GM18517 (cell line): ENCODE measurements around the gene TUBA4A.
"Not testable (repeated sequence)": the region's sequence is repeated elsewhere in the genome, so short reads cannot be mapped to it uniquely, and the experiment has no call there.

Source experiments
- ATAC-seq: cut with Tn5 transposase; IDR thresholded peaks from one replicate; pipeline ENCODE4 v1.9.1; 2021; ENCODE audit warnings: mild to moderate bottlenecking, moderate library complexity; ENCODE audit not compliant: unreplicated experiment

TUBA4A gene

DNA sequence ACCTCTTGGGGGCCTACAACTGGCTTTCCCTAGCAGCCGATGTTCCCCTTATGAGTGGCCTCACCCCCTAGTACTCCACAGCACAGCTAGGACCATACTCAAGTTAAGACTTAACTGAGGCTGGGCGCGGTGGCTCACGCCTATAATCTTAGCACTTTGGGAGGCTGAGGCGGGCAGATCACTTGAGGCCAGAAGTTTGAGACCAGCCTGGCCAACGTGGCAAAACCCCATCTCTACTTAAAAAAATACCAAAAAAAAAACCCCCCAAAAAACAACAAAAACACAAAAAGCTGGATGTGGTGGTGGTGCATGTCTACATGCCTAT is 33.4 kb upstream of the TUBA4A start:
- not testable (repeated sequence) for ATAC-seq

DNA sequence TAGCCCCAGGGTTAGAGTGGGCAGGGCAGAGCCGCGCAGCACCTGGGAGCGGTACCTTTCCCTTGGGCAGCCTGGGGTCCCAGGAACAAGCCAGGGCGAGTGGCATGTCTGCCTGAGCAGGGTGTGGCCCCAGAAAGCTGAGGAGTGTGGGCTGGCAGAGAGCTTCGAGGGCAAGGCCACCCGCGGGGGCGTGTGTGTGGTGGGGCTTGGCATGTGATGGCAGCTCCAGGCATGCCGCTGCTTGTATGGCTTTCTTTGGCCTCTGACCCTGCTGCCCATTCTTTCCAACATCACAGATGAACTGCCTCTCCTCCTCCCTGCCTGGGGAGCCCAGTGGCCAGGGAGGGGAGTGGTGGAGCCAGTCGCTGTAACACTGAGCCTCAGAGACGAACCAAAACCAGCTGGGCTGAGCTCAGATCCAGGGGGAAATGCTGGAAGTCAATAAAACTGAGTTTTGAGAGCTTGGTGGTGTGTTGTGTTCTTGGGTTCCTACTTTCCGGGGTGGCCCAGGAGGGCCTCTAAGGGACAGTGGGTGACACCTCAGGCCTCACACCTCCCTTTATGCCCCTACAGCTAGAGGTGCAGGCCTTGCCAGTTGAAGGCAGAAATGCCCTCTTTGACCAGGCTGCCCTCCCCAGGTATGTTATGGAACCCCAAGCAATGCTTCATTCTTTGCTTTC is 32.9 kb upstream of the TUBA4A start:
- no peak for ATAC-seq

DNA sequence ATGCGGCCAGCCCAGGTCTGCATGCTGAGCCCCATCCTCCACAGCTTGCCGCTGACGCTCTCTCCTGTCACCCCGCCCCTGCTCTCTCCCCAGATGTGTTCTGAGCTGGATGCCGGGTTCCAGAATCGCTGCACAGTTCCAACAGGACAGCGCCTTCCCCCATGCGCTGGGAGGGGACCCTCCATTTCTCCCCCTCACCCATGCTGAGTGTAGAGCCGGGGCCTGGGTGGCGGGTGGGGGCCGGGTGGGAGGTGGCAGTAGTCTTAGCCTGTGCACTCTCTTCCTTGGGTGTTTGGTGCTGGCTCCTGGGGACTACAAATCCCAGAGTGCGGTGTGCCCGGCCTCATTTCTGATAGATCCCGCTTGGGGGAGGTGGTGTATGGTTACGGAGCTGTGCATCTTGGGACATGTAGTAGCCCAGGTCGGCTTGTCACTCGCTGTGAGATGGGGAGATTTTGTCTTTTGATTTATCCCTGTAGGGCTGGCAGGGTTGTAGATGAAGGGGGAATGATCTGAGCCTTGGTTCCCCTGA is 32.2 kb upstream of the TUBA4A start:
- no peak for ATAC-seq

DNA sequence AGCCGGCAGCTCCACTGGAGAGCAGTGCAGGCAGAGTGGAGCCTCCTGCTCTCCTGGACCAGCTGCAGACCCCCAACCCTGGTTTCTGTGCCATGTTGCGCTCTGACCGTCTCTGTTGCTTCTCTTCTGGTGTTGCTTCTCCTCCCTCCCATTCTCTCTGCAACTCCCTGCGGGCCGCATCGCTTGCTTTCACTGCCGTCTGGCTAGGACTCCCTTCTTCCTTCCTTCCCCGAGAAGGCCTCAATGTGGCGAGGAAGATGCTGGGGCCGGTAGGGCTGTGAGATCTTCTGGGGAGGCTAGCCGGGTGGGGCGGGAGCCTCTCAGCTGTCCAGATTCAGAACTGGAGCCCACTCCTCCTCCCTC is 31.6 kb upstream of the TUBA4A start:
- no peak for ATAC-seq

DNA sequence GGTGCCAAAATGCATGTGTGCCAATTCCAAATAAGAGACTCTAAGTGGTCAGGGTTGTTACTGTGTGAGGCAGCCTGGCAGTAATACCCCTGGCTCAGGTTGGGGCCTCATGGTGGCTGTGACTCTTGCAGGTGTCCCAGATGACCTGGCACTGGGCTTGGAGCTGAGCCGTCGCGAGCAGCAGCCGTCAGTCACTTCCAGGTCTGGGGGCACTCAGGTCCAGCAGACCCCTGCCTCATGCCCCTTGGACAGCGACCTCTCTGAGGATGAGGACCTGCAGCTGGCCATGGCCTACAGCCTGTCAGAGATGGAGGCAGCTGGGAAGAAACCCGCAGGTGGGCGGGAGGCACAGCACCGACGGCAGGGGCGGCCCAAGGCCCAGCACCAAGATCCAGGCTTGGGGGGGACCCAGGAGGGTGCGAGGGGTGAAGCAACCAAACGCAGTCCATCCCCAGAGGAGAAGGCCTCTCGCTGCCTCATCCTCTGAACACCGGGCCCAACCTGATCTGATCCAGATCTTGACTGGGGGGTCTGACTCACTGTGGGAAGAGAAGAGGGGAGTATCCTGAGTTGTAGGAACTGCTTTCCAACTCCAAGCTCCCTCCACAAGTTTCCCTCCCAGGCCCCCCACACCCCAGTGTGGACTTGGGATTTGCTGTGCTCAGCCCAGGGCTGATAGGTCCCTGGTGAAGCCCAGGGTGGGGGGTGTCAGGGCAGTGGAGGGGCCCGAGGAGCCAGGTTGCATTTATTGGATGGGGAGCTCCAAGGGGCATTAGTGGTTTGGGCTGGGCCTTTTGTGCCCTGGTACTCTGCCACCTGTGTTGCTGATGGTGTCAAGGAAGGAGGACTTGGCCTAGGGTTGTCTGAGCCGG is 31.0 kb upstream of the TUBA4A start:
- no peak for ATAC-seq

DNA sequence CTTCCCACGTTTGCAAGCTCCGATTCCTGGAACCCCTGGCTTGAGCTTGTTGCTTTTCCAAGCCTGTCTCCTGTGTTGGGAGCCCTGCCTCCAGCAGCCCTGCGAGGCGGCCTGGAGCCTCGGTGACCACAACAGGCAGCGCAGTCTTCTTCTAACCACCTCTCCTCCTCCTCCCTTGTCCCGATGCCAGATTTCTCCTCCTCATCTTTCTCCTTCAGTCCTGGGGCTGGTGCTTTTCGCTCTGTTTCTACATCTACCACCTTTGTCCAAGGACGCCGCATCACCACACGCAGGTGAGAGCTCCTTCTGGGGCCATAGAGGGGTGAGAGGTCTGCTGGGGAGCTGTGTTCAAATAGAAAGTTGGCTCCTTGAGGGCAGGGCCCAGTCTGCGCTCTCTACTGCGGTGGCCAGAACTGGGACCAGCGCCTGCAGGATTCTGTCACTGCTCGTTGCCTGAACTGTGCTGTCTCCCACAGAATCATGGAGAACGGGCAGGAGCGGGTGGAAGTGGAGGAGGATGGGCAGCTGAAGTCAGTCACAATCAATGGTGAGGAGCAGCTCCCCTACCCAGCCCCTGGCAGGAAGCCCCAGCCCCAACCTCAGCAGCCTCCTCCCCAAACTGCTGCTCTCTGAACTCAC is 29.3 kb upstream of the TUBA4A start:
- ATAC-seq = no peak

DNA sequence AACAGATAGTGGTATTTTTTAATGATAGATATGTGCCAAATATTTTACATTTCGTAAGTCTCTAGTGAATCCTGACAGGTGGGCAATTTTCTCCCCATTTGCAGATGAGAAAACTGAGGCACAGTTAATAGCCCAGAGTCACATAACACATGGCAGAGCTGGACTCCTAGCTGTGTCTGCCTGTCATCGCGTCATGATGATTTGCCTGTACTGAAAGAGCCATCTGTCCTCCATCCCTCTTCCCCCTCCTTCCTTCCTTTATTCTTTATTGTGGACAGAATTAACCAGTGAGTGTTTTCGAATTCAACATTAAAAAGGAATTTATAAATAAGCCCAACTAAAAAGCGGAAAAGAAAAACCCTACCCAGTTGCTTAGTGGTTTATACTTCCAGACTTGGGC is 28.7 kb upstream of the TUBA4A start:
- ATAC-seq = no peak

DNA sequence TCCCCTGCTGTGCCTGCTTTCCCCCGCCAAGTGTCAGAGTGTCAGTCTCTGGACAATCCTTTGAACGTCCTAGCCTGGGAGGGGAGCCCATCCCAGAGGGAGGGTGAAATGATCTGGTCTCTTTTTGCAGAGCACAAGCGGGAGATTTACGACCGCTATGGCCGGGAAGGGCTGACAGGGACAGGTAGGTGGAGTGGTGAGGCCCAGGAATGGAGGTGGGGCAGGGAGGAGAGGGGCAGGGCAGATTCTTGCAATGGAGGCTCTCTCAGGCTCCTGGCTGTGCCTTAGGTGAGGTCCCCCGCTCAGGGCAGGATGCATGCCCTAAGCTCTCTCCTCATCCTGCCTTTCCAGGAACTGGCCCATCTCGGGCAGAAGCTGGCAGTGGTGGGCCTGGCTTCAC is 27.9 kb upstream of the TUBA4A start:
- no peak for ATAC-seq

DNA sequence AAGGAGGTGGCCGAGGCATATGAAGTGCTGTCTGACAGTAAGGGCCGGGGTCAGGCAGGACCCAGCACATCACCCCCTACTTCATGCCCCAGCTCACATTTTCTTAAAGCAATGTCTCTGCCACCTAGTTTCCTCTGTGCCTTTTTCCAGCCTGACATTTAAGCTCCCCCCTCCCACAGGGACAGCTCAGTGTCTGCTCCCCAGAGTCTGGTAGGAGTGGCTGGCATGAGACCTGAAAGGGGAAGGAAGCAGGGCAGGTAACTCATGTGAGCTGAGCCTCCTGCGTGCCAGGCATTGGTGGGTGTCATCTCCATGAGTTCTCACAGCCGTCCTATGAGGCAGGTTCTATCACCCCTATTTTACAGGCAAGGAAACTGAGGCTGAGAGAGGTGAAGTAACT is 26.9 kb upstream of the TUBA4A start:
- no peak for ATAC-seq

DNA sequence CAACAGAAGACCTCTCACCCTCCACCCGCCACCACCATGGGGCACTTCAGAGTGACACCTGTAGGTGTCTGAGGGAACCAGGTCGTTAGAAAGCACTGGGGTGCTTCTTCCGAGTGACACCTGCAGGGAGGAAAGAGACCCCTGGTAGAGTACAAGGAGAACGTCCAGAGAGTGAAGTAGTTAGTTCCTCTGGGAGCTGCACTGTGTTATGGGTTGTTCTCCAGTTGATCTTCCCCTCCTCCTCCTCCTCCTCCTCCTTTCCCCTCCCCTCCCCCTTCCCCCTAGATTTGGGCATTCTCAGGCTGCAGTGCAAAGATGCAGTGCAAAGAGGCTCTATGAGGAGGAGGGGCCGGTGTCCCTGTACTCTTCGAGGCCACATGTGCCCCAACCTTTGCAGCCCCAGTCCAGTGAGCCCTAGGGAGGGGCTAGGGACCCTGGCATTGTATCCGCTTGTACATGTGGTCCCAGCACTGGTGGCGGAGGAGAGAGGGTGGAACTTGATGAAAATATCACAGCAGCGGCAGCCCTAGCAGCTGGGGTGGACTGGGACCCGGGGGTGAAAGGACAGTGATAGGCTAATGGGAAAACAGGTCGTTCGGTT is 26.3 kb upstream of the TUBA4A start:
- no peak for ATAC-seq

DNA sequence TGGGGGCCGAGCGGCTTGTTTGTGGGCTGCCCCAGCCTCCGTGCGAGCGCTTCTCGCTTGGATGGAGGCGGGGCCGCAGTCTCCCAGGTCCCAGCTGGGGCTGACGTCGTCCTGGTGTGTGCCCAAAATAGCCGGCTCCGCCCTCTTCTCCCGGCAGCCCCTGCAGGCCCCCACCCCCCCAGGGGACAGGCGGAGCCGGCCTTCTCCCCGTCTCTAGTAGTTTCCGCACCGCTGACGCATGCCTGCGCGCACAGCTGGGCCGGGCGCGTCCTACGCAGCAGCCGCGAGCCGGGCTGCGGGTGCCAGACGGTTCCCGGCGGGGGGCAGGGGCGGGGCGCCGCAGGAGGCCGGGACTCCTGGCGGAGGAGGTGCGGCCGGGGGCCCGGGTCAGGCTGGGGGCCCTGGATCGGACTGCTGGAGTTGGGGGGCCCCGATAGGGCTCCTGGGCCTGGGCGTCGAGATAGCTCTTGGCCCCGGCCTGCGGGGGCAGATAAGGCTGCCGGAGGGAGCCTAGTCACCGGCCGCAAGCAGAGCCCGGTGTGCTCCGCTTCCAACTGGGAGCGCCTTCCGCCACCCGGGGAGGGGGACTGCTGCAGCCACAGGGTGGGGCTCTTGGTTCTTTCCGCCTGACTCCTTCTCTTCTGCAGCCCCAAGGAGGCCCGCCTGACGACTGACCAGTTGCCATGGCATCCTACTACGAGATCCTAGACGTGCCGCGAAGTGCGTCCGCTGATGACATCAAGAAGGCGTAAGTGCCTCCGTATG is 25.6 kb upstream of the TUBA4A start, which contains the start of gene DNAJB2:
DNAJB2 (plus strand) TSS at position 216 of the 765 bp plus-strand sequence; CDS start at position 684, 468 bp downstream.
- ATAC-seq = peak; percentile 80

DNA sequence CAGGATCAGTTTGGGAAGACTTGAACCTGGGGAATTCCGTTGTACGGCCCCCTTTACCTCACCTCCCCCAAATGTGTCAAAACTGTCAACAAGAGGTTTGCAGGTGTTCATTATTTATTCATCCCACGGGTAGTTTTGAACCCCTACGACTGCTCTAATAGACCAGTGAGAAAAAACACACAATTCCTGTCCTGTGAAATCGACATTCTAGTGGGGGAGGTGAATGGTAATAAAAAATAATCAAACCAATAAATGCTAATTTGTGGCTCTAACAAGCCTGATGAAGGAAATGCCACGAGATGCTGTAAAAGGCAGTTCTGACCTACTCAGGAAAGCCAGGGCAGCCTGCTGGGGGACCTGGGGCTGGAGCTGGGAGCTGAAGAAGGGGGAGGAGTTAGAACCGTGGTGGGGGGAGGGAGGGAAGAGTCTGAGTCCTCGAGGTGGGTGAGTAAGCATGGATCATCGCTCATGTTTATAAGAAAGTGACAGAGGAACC is 25.0 kb upstream of the TUBA4A start:
- no peak for ATAC-seq

DNA sequence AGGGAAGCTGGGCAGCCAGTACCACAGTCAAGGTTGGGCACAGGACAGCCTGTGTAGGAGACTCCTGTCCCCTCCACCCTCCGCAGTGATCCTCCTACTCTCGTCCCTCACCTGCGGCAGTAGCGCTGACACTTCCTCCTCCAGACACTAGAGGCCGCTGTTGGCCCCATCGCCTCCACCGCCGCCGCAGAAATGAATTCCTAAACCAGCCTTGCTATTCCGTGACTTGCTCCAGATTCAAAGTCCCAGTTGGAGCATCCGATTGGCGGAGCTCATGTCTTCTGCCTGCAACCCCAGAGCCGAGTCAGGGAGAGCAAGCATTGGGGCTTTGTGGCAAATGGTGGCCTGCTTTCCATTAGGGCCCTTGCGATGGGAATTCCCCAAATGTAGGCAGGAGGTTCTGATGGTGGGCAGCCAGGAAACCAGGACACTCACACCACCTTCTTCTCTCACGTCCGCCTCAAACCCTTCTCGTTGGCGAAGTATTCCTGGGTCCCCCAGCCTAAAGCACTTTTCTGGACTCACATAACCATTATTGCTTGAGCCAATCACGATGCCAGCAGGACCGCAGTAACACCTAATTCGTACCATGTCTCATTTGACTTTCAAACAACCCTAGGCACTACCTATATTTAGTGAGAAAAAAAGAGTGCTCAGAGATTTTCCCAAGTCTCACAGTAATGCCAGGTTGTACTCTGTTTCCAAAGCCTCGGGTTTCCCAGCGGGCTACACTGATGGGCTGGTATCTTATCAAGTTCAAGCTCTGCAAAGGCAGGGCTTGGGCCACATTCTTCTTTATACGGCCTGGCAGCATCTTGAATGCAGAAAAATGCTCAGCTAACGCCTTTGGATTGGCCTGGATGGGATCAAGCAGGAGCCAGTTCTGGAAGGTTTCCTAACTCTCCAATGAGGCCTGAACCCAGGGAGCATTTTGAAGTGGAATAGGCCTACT is 24.3 kb upstream of the TUBA4A start:
- ATAC-seq = no peak

DNA sequence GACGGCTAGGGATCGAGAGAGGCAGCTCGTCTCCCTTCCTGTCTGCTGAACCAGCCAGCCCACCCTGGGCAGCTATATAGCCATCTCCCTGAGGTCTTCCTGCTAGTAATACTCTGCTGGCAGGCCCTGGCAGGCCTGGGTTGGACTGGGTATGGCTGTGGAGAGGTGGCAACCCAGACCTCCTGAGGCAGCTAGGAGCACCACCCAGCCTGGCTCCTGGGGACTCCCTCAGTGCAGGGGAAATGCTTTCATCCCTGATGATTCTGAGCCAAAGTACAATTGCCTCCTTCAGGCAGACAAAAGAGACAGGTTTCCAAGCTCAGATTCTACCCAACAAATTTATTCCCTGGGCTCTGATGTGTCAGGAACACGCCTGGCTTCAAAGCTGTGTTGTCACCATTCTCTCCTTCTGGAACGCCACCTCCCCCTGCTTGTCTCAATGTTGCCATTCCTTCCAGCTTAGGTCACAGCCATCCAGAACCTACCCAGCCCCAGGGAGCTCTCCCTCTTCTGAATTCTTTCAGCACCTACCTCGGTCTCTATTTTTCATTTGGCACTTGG is 20.7 kb upstream of the TUBA4A start:
- no peak for ATAC-seq

DNA sequence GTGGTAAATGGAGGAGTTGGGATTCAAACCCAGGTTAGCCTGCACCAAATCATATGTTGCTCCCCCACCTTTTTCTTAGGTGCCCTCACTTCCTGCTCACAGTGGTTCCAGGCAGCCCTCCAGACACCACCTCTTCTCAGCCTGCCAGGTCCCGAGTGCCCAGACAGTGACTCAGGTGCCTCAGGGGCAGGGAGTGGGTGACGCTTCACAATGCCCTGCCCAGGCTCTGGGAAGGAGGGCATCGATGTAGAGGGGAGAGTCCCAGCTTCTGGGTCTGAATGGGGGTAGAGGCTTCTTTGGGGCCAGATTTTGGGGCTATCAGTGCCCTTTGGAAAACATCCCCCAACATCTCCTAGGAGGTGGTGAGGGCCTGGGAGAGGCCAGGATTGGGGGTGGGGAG is 20.2 kb upstream of the TUBA4A start:
- no peak for ATAC-seq

DNA sequence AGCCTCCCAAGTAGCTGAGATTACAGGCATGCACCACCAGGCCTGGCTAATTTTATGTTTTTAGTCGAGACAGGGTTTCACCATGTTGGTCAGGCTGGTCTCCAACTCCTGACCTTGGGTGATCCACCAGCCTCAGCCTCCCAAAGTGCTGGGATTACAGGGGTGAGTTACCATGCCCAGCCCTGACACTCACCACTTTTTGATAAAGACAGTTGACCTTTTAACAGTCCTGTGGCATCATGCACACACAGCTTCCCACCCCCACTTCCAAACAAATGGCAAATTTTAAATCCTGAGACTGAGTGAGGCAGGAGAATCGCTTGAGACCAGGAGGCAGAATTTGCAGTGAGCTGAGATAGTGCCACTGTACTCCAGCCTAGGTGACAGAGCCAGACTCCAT is 19.3 kb upstream of the TUBA4A start:
- ATAC-seq = no peak

DNA sequence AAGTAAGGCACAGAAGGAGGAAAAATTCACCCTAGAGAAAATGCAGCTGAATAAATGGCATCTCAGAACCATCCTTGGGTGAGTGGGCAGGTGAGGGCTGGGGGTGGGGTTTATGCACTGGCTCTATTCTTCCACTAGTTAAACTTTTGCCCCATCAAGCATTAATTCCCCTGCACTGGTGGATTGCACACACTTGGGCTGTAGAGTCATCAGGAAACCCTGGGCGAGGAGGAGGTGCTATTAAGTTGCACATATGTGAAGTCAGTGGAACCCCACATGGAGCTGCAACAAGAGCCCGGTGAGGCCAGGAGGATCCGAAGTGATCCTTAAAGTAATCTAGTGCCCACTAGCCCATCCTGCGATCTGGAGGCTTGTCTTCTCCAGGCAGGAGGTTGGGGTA is 18.6 kb upstream of the TUBA4A start:
- ATAC-seq = no peak

DNA sequence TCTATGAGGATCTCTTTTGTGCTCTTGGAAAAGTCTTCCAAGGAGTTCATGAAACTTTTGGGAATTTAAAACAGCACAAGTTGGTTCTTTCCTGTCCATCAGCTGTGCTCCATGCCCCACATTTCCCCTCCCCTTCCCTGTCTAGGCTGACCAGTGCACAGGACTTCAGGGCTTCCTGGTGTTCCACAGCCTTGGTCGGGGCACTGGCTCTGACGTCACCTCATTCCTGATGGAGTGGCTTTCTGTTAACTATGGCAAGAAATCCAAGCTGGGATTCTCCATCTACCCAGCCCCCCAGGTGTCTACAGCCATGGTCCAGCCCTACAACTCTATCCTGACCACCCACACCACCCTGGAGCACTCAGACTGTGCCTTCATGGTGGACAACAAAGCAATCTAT is 17.3 kb upstream of the TUBA4A start:
- no peak for ATAC-seq

DNA sequence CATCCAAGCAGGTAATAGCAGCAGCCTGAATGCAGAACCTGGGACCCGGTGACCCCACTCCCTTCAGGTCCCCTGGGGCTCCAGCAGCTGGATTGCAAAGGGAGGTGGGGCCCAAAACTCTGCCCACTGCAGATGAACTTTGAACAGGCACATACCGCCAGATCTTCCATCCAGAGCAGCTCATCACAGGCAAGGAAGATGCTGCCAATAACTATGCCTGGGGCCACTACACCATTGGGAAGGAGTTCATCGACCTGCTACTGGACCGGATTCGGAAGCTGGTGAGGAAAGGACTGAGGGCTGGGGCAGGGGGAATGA is 16.3 kb upstream of the TUBA4A start:
- no peak for ATAC-seq
